HEK293T (cell line): Measurements from ENCODE around the gene SPRYD7.

Source experiments
- BHLHE40 ChIP-seq: fragments of 450-650 bp; IDR thresholded peaks from 2 replicates; pipeline ENCODE4 v1.6.1; 2016; ENCODE audit warnings: mild to moderate bottlenecking, moderate library complexity, borderline replicate concordance
- ELF4 ChIP-seq: fragments of 450-650 bp; IDR thresholded peaks from 2 replicates; pipeline ENCODE4 v1.6.1; 2017; ENCODE audit warnings: antibody characterized with exemption
- FOXA1 ChIP-seq: fragments of 450-650 bp; IDR thresholded peaks from 2 replicates; pipeline ENCODE4 v1.6.1; 2016; ENCODE audit warnings: mild to moderate bottlenecking
- FOXK2 ChIP-seq: fragments of 450-650 bp; IDR thresholded peaks from 2 replicates; pipeline ENCODE4 v1.6.1; 2016; ENCODE audit warnings: mild to moderate bottlenecking
- FOXM1 ChIP-seq: fragments of 450-650 bp; IDR thresholded peaks from 2 replicates; pipeline ENCODE4 v1.6.1; 2017; ENCODE audit warnings: mild to moderate bottlenecking, borderline replicate concordance
- HDGF ChIP-seq: fragments of 450-650 bp; IDR thresholded peaks from 2 replicates; pipeline ENCODE4 v1.6.1; 2017; ENCODE audit warnings: antibody characterized with exemption, borderline replicate concordance
- NFRKB ChIP-seq: fragments of 450-650 bp; IDR thresholded peaks from 2 replicates; pipeline ENCODE4 v1.6.1; 2016; ENCODE audit warnings: mild to moderate bottlenecking, moderate library complexity
- PKNOX1 ChIP-seq: fragments of 450-650 bp; IDR thresholded peaks from 2 replicates; pipeline ENCODE4 v1.6.1; 2016
- SP1 ChIP-seq: fragments of 450-650 bp; IDR thresholded peaks from 2 replicates; pipeline ENCODE4 v1.6.1; 2017
- SUZ12 ChIP-seq: fragments of 450-650 bp; IDR thresholded peaks from 2 replicates; pipeline ENCODE4 v1.6.1; 2016; ENCODE audit warnings: mild to moderate bottlenecking
- ZNF384 ChIP-seq: fragments of 450-650 bp; IDR thresholded peaks from 2 replicates; pipeline ENCODE4 v1.6.1; 2016

GRCh38 chr13:49938921-49939320 lies 2.8 kb upstream of the SPRYD7 start:
- TF ChIP-seq ZNF384: no peak
- TF ChIP-seq ELF4: no peak
- no peak for TF ChIP-seq FOXM1
- TF ChIP-seq HDGF: no peak
- TF ChIP-seq BHLHE40: no peak
- no peak for TF ChIP-seq SP1
- TF ChIP-seq NFRKB: no peak
- no peak for TF ChIP-seq FOXA1
- no peak for TF ChIP-seq SUZ12
- no peak for TF ChIP-seq FOXK2
- TF ChIP-seq PKNOX1: no peak
